ENCODE measurements around the gene ABCB8.

ABCB8 gene

DNA sequence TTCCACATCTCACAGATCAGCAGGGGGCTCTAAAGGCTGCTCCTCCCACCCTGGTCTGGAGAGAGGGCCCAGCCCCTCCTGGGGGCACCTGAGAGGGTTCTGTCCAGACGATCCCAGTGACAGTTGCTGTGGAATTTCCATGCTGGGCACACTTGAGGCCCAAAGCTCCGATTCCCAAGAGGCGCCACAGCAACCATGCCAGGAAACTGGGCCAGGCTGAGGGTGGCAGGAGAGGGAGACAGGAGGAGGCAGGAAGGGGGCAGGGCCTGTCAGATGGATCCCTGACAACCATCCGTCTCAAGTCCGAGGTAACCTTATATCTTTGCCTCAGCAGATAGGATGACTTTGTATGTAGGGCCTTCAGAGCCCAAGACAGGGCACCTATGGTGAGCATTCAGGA is 41.7 kb upstream of the ABCB8 start:
- DNase-seq (ENCODE audit: low read depth in 1 of 2, low spot score in 1 of 2) = no peak
- Histone ChIP-seq H3K4me3 (replicated peaks; ENCODE audit: insufficient read depth, low read length) (no peak overlapping the region), H3K27ac (replicated peaks) (no peak overlapping the region), H3K27me3 (ENCODE audit: insufficient read depth, poor library complexity, severe bottlenecking) (peaks cover 24% of the 10 kb centered on the region)
- TF ChIP-seq, protein P1, sequence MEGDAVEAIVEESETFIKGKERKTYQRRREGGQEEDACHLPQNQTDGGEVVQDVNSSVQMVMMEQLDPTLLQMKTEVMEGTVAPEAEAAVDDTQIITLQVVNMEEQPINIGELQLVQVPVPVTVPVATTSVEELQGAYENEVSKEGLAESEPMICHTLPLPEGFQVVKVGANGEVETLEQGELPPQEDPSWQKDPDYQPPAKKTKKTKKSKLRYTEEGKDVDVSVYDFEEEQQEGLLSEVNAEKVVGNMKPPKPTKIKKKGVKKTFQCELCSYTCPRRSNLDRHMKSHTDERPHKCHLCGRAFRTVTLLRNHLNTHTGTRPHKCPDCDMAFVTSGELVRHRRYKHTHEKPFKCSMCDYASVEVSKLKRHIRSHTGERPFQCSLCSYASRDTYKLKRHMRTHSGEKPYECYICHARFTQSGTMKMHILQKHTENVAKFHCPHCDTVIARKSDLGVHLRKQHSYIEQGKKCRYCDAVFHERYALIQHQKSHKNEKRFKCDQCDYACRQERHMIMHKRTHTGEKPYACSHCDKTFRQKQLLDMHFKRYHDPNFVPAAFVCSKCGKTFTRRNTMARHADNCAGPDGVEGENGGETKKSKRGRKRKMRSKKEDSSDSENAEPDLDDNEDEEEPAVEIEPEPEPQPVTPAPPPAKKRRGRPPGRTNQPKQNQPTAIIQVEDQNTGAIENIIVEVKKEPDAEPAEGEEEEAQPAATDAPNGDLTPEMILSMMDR (IDR thresholded peaks at IDR 0.05; ENCODE audit: insufficient read depth, low read length) = no peak
- TF ChIP-seq POLR2AphosphoS5 (IDR thresholded peaks at IDR 0.05; ENCODE audit: low read depth) = no peak
- no peak for TF ChIP-seq GABPA (IDR thresholded peaks at IDR 0.05; ENCODE audit: low read depth)
- TF ChIP-seq, protein P2, sequence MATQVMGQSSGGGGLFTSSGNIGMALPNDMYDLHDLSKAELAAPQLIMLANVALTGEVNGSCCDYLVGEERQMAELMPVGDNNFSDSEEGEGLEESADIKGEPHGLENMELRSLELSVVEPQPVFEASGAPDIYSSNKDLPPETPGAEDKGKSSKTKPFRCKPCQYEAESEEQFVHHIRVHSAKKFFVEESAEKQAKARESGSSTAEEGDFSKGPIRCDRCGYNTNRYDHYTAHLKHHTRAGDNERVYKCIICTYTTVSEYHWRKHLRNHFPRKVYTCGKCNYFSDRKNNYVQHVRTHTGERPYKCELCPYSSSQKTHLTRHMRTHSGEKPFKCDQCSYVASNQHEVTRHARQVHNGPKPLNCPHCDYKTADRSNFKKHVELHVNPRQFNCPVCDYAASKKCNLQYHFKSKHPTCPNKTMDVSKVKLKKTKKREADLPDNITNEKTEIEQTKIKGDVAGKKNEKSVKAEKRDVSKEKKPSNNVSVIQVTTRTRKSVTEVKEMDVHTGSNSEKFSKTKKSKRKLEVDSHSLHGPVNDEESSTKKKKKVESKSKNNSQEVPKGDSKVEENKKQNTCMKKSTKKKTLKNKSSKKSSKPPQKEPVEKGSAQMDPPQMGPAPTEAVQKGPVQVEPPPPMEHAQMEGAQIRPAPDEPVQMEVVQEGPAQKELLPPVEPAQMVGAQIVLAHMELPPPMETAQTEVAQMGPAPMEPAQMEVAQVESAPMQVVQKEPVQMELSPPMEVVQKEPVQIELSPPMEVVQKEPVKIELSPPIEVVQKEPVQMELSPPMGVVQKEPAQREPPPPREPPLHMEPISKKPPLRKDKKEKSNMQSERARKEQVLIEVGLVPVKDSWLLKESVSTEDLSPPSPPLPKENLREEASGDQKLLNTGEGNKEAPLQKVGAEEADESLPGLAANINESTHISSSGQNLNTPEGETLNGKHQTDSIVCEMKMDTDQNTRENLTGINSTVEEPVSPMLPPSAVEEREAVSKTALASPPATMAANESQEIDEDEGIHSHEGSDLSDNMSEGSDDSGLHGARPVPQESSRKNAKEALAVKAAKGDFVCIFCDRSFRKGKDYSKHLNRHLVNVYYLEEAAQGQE (IDR thresholded peaks at IDR 0.05; ENCODE audit: insufficient replicate concordance, low read depth) = no peak
- TF ChIP-seq SPI1 (IDR thresholded peaks at IDR 0.05; ENCODE audit: borderline replicate concordance, low read depth) = no peak

DNA sequence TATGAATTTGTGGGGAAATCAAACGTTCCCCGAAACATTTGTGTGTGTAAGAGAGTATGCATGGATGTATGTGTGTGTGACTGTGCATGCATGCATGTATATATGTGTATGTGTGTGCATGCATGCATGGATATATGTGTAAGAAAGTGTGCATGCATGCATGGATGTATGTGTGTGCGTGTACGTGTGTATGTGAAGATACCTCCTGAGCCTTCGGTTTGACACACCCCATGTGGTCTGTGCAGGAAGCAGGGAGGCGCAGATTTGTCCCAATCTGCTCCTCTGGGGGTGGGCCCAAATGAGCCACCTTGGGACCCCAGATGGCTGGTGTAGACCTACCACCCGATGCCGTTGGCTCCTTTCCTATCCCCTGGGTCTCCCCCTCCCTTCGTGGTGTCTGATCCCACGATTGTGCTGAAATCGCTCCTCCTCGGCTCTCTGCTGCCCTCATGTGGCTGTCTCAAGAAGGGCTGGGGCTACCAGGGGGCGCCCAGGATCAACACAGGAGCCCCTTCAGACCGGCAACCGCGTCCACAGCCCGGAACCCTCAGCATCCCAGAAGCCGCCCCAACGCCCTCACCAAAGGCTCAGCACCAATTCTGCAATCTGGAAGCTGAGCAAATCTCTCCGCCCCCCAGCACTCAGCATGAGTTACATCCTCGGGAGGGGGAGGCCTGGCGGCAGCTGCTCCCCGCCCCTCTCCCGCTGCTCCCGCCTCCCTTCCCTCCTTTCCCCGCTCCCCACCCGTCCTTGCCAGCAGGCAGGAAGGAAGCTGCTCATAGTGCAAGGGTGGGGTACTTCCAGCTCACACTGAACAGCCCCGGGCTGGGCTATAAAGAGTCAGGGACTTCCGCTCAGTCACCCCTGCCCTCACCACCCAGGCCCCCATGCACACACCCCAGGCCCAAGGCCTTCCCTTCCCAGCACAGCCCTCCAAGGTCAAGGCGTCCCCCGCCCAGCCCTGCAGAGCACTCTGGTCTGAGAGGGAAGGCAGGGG is 39.7 kb upstream of the ABCB8 start:
- no peak overlapping the region for H3K27ac ChIP-seq (replicated peaks)
- TF ChIP-seq POLR2AphosphoS5 (IDR thresholded peaks at IDR 0.05; ENCODE audit: low read depth) (no peak), GABPA (IDR thresholded peaks at IDR 0.05; ENCODE audit: low read depth) (no peak), SPI1 (IDR thresholded peaks at IDR 0.05; ENCODE audit: borderline replicate concordance, low read depth) (no peak)
- TF ChIP-seq, protein P1 (IDR thresholded peaks at IDR 0.05; ENCODE audit: insufficient read depth, low read length) = peak; percentile 39
- peak in 1 of 2 experiments; percentile 46 for DNase-seq (ENCODE audit: low read depth in 1 of 2, low spot score in 1 of 2)
- H3K4me3 ChIP-seq (replicated peaks; ENCODE audit: insufficient read depth, low read length) = no peak overlapping the region
- H3K27me3 ChIP-seq (ENCODE audit: insufficient read depth, poor library complexity, severe bottlenecking) = peaks cover 13% of the 10 kb centered on the region

DNA sequence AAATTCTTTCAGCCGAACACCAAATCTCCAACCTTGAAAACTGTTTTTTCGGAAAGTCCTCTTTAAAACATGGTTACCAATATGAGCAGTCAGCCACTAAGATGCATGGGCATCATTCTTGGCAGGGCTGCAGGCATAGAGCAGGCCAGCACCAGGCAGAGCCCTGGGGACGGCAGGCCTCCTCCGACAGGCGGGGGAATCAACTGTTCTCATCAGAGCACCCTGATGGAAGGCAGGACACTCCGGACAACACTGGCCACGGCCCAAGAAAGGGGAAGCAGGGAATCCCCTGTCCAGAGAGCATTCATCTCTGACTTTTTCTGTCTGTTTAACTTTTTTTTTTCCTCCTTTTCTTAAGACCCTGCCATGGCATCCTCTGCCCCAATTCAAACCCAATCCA is 38.8 kb upstream of the ABCB8 start:
- TF ChIP-seq GABPA (IDR thresholded peaks at IDR 0.05; ENCODE audit: low read depth) = no peak
- no peak for TF ChIP-seq SPI1 (IDR thresholded peaks at IDR 0.05; ENCODE audit: borderline replicate concordance, low read depth)
- TF ChIP-seq, protein P1 (IDR thresholded peaks at IDR 0.05; ENCODE audit: insufficient read depth, low read length) = no peak
- TF ChIP-seq POLR2AphosphoS5 (IDR thresholded peaks at IDR 0.05; ENCODE audit: low read depth) = no peak
- TF ChIP-seq, protein P2 (IDR thresholded peaks at IDR 0.05; ENCODE audit: insufficient replicate concordance, low read depth) = no peak
- H3K4me3 ChIP-seq (replicated peaks; ENCODE audit: insufficient read depth, low read length) = no peak overlapping the region
- peaks cover 9% of the 10 kb centered on the region for H3K27me3 ChIP-seq (ENCODE audit: insufficient read depth, poor library complexity, severe bottlenecking)
- H3K27ac ChIP-seq (replicated peaks) = no peak overlapping the region
- DNase-seq (ENCODE audit: low read depth in 1 of 2, low spot score in 1 of 2) = no peak
